Activated naive CD4-positive, alpha-beta T cell treated with anti-CD3 and anti-CD28 coated beads, Interleukin-2, amount 50 U/mL, for 72 hours (primary cell): ENCODE results near the gene CTCF. TPM values are rescaled to one million over a fixed set of nuclear protein-coding genes. Genes with fewer than 3 reads are reported as not detected.
"Not testable (repeated sequence)": the region's sequence is repeated elsewhere in the genome, so short reads cannot be mapped to it uniquely, and the experiment has no call there.

Experiments
- ATAC-seq, 2 donors: fragments of 150-1000 bp; cut with Tn5 transposase; 2 replicates each; pipeline ENCODE4 v1.10.0; 2021; ENCODE audit warnings: mild to moderate bottlenecking in 2 of 2, moderate library complexity in 2 of 2
- DNase-seq, 2 donors: peaks; one replicate each; pipeline ENCODE4 v3.0.0; 2021 to 2022; ENCODE audit warnings: low spot score in 2 of 2
- H3K27ac Mint-ChIP-seq, 2 donors: one replicate each; pipeline ENCODE4 v1.8.0; 2022; ENCODE audit warnings: mild to moderate bottlenecking in 2 of 2, mixed read lengths in 2 of 2
- H3K36me3 Mint-ChIP-seq, 2 donors: one replicate each; pipeline ENCODE4 v1.8.0; 2022; ENCODE audit warnings: mixed read lengths in 2 of 2
- H3K9me3 Mint-ChIP-seq, 2 donors: one replicate each; pipeline ENCODE4 v1.8.0; 2022; ENCODE audit warnings: mixed read lengths in 2 of 2
- total RNA-seq, 2 donors: library from RNA; stranded (reverse); gene quantifications; one replicate each; pipeline ENCODE4 v1.2.3, GENCODE V29; 2022

CTCF gene
- total RNA-seq, 2 donors from 2014 or later, result 51.5 to 62.1 TPM

DNA sequence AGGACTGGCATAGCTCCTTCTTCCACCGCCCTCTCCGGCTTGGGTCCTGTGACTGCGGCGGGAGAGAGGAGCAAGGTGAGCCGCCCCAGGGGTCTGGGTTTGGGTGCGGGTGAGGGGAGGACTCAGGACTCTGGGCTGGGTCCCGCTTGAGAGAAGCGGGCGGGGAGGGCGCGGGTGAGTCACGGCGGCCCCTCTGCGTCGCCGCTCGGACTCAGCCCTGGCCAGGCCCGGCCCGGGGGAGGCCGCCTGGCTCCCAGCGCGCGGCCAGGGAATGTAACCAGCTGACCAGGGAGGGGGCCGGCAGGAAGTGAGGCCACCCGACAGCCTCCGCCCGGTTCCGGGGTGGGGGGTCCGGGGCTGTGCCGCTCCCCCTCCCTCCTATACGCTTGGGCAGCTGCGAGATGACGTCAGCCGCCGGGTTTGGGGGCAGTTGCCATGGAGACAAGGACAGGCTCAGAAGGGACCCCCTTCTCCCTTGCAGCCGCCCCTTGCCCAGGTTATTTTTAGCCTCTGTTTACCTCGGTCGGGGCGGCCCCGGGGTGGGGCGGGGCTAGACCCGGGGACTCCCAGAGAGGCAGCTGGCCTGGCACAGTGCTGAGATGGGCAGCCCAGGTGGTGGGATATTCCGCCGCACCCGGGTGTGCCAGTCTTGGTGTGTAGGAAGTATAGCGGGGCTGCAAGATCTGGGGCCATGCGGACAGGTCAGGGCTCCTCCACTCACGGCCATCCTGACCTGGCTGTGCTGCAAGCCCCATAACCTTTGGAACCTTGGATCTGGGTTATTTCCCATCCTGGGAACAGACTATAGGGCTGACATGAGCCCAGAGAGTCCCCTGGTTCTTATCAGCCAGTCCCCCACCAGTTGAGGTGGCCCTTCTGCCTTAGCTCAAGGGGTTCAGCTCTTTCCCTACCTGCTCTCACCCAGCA lies 32.0 kb upstream of the CTCF start:
- peak; percentile 3 to 46 for ATAC-seq
- Mint-ChIP-seq H3K36me3 (no peaks in the 10 kb centered on the region), H3K27ac (peak overlapping the region in 1 of 2 donors; percentile 90), H3K9me3 (no peaks in the 10 kb centered on the region)
- DNase-seq, result no peak

- no peaks in the 10 kb centered on the region for H3K9me3 Mint-ChIP-seq
- DNase-seq (no peak), ATAC-seq (no peak)
- peak overlapping the region in 1 of 2 donors; percentile 28 for H3K27ac Mint-ChIP-seq
- H3K36me3 Mint-ChIP-seq, result no peaks in the 10 kb centered on the region
Measured at GRCh38 chr16:67531247-67531646, 31.1 kb upstream of the CTCF start.

GRCh38 chr16:67533024-67533560 lies 29.2 kb upstream of the CTCF start:
- H3K27ac Mint-ChIP-seq, result no peak overlapping the region
- no peak for ATAC-seq
- no peaks in the 10 kb centered on the region for H3K9me3 Mint-ChIP-seq
- H3K36me3 Mint-ChIP-seq, result no peaks in the 10 kb centered on the region
- DNase-seq, result no peak

DNA sequence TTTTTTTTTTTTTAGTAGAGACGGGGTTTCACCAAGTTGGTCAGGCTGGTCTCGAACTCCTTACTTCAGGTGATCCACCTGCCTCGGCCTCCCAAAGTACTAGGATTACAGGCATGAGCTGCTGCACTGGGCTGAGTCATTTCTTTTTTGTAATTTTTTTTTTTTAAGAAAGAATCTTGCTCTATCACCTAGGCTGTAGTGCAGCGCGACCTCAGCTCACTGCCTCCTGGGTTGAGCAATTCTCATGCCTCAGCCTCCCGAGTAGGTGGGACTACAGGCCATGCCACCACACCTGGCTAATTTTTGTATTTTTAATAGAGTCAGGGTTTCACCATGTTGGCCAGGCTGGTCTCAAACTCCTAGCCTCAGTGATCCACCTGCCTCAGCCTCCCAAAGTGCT lies 28.3 kb upstream of the CTCF start:
- not testable (repeated sequence) for H3K27ac Mint-ChIP-seq, ATAC-seq, DNase-seq, H3K9me3 Mint-ChIP-seq, H3K36me3 Mint-ChIP-seq

GRCh38 chr16:67534431-67534830 lies 27.9 kb upstream of the CTCF start:
- DNase-seq (no peak), ATAC-seq (no peak)
- Mint-ChIP-seq H3K36me3 (peaks cover 0 to 7% of the 10 kb centered on the region in 2 donors), H3K27ac (no peak overlapping the region), H3K9me3 (no peaks in the 10 kb centered on the region)

GRCh38 chr16:67535201-67535600 lies 27.1 kb upstream of the CTCF start:
- Mint-ChIP-seq H3K27ac (no peak overlapping the region), H3K36me3 (peaks cover 0 to 7% of the 10 kb centered on the region in 2 donors), H3K9me3 (no peaks in the 10 kb centered on the region)
- ATAC-seq (no peak), DNase-seq (no peak)

- peak; percentile 61 to 72 for DNase-seq
- Mint-ChIP-seq H3K27ac (peak overlapping the region; percentile 32 to 72), H3K9me3 (no peaks in the 10 kb centered on the region), H3K36me3 (peaks cover 0 to 16% of the 10 kb centered on the region in 2 donors)
- ATAC-seq, result peak; percentile 71 to 78
Measured at GRCh38 chr16:67537270-67537635, 25.1 kb upstream of the CTCF start.

GRCh38 chr16:67537636-67538591 lies 24.4 kb upstream of the CTCF start:
- Mint-ChIP-seq H3K36me3 (peaks cover 0 to 20% of the 10 kb centered on the region in 2 donors), H3K9me3 (no peaks in the 10 kb centered on the region), H3K27ac (no peak overlapping the region)
- DNase-seq (peak; percentile 48 to 80), ATAC-seq (peak; percentile 61 to 67)

- Mint-ChIP-seq H3K9me3 (no peaks in the 10 kb centered on the region), H3K36me3 (peaks cover 0 to 20% of the 10 kb centered on the region in 2 donors), H3K27ac (no peak overlapping the region)
- DNase-seq (no peak), ATAC-seq (no peak)
Measured at GRCh38 chr16:67538666-67539101, 23.6 kb upstream of the CTCF start.

- Mint-ChIP-seq H3K9me3 (no peaks in the 10 kb centered on the region), H3K27ac (no peak overlapping the region), H3K36me3 (peaks cover 0 to 20% of the 10 kb centered on the region in 2 donors)
- DNase-seq (no peak), ATAC-seq (no peak)
Measured at GRCh38 chr16:67539271-67539670, 23.1 kb upstream of the CTCF start.

- DNase-seq, result no peak
- peaks cover 0 to 20% of the 10 kb centered on the region in 2 donors for H3K36me3 Mint-ChIP-seq
- no peak for ATAC-seq
- H3K27ac Mint-ChIP-seq, result peak overlapping the region in 1 of 2 donors; percentile 22
- H3K9me3 Mint-ChIP-seq, result no peaks in the 10 kb centered on the region
Measured at GRCh38 chr16:67539691-67540635, 22.4 kb upstream of the CTCF start.

- ATAC-seq (no peak), DNase-seq (no peak)
- Mint-ChIP-seq H3K36me3 (peaks cover 0 to 20% of the 10 kb centered on the region in 2 donors), H3K27ac (no peak overlapping the region), H3K9me3 (no peaks in the 10 kb centered on the region)
Measured at GRCh38 chr16:67540756-67541155, 21.6 kb upstream of the CTCF start.

DNA sequence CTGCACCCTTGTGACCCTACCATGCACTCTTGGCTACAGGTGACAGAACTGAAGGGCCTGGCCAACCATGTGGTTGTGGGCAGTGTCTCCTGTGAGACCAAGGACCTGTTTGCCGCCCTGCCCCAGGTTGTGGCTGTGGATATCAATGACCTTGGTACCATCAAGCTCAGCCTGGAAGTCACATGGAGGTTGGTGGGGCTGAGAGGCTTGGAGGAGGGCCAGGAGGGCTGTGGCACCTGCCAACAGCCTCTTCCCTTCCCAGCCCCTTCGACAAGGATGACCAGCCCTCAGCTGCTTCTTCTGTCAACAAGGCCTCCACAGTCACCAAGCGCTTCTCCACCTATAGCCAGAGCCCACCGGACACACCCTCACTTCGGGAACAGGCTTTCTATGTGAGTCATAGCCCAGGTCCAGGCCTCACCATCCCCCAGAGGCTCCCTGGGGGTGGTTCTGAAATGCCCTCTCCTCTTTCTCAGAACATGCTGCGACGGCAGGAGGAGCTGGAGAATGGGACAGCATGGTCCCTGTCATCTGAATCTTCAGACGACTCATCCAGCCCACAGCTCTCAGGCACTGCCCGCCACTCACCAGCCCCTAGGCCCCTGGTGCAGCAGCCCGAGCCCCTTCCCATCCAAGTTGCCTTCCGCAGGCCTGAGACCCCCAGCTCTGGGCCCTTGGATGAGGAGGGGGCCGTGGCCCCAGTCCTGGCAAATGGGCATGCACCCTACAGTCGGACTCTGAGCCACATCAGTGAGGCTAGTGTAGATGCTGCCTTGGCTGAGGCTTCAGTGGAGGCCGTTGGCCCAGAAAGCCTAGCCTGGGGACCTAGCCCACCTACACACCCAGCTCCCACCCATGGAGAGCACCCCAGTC lies 20.7 kb upstream of the CTCF start:
- peak overlapping the region in 1 of 2 donors; percentile 72 for H3K27ac Mint-ChIP-seq
- peaks cover 0 to 20% of the 10 kb centered on the region in 2 donors for H3K36me3 Mint-ChIP-seq
- no peaks in the 10 kb centered on the region for H3K9me3 Mint-ChIP-seq
- ATAC-seq (no peak), DNase-seq (no peak)

GRCh38 chr16:67542464-67542863 lies 19.9 kb upstream of the CTCF start:
- ATAC-seq, result peak; percentile 19 to 78
- Mint-ChIP-seq H3K9me3 (no peaks in the 10 kb centered on the region), H3K36me3 (peaks cover 0 to 20% of the 10 kb centered on the region in 2 donors), H3K27ac (peak overlapping the region in 1 of 2 donors; percentile 72)
- DNase-seq, result peak in 1 of 2 donors; percentile 69

DNA sequence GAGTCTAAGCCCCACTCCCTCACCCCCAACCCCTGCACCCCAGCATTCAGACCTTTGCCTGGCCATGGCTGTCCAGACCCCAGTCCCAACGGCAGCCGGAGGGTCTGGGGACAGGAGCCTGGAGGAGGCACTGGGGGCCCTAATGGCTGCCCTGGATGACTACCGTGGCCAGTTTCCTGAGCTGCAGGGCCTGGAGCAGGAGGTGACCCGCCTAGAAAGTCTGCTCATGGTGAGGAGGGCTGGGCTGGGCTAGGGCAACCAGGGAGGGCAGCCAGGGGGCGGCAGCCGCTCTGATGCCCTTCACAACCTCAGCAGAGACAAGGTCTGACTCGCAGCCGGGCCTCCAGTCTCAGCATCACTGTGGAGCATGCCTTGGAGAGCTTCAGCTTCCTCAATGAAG lies 19.3 kb upstream of the CTCF start:
- no peak for ATAC-seq

More for the DNA sequence above, 19.3 kb upstream of the CTCF start:
- Mint-ChIP-seq H3K27ac (peak overlapping the region; percentile 41 to 72), H3K36me3 (peaks cover 0 to 20% of the 10 kb centered on the region in 2 donors), H3K9me3 (no peaks in the 10 kb centered on the region)
- no peak for DNase-seq
